ENCODE measurements around the gene NPBWR2.

Gene NPBWR2

GRCh38 chr20:64106981-64107735 is at the start of gene NPBWR2:
Gene NPBWR2 (minus strand): TSS chr20:64107565. CDS start chr20:64106831, 734 bp downstream.
- peak; percentile 18 to 20 for DNase-seq

GRCh38 chr20:64156136-64156885 is 48.9 kb upstream of the NPBWR2 start:
- DNase-seq = no peak

- DNase-seq = no peak
These were observed 48.1 kb upstream of the NPBWR2 start for GRCh38 chr20:64155258-64156135.

- DNase-seq = no peak
These were observed 47.4 kb upstream of the NPBWR2 start for GRCh38 chr20:64154590-64155257.

- DNase-seq = no peak
These were observed 46.7 kb upstream of the NPBWR2 start for GRCh38 chr20:64153861-64154589.

GRCh38 chr20:64153410-64153809 is 46.0 kb upstream of the NPBWR2 start:
- DNase-seq = no peak

GRCh38 chr20:64152906-64153305 is 45.5 kb upstream of the NPBWR2 start:
- no peak for DNase-seq

- no peak for DNase-seq
These were observed 44.5 kb upstream of the NPBWR2 start for GRCh38 chr20:64151633-64152530.

GRCh38 chr20:64150756-64151632 is 43.6 kb upstream of the NPBWR2 start:
- no peak for DNase-seq

GRCh38 chr20:64149809-64150560 is 42.6 kb upstream of the NPBWR2 start:
- no peak for DNase-seq

- no peak for DNase-seq
These were observed 41.8 kb upstream of the NPBWR2 start for GRCh38 chr20:64149141-64149540.

GRCh38 chr20:64148581-64148980 is 41.2 kb upstream of the NPBWR2 start:
- DNase-seq = no peak

GRCh38 chr20:64146936-64147477 is 39.6 kb upstream of the NPBWR2 start:
- no peak for DNase-seq

- no peak for DNase-seq
These were observed 39.1 kb upstream of the NPBWR2 start for GRCh38 chr20:64146301-64146935.

- no peak for DNase-seq
These were observed 38.3 kb upstream of the NPBWR2 start for GRCh38 chr20:64145458-64146300.

GRCh38 chr20:64144144-64144912 is 37.0 kb upstream of the NPBWR2 start:
- DNase-seq = no peak

All from CD4-positive, alpha-beta T cell treated with Interferon alpha-2 for 1 hour (primary cell).